ENCODE data around the gene DCAF11.

GRCh38 chr14:24087004-24087403 lies 27.6 kb upstream of the DCAF11 start:
- no peak for TF ChIP-seq EZH2 (IDR thresholded peaks at IDR 0.05; ENCODE audit: insufficient read depth, poor library complexity, severe bottlenecking)
- no peak for TF ChIP-seq EZH2phosphoT487 (IDR thresholded peaks at IDR 0.05; ENCODE audit: insufficient read depth, low read depth)

Data from GM23248 (cell line).